AG04449 (cell line): ENCODE results near the gene TTL.
"Not testable (repeated sequence)": the region's sequence is repeated elsewhere in the genome, so short reads cannot be mapped to it uniquely, and the experiment has no call there.

Source experiments
- CTCF ChIA-PET: fragments of 350-600 bp; formaldehyde crosslinking; extraction: SDS; loops from one replicate; lab custom pipeline; 2021; ENCODE audit warnings: antibody characterized with exemption; lab: Yijun Ruan, JAX
- POLR2A ChIA-PET: fragments of 400-600, 350-600 bp; formaldehyde crosslinking; extraction: SDS; loops from one replicate; lab custom pipeline; 2020; ENCODE audit warnings: antibody characterized with exemption, inconsistent platforms; lab: Yijun Ruan, JAX
- DNase-seq: peaks from one replicate; pipeline ENCODE4 v3.0.0-alpha.2; 2010; ENCODE audit warnings: low read depth, low spot score
- H3K4me3 ChIP-seq: 2 replicates; pipeline ENCODE4 v1.5.1; 2011; ENCODE audit warnings: low read depth, mild to moderate bottlenecking, control low read depth, low read length
- CTCF ChIP-seq: IDR thresholded peaks from one replicate; pipeline ENCODE4 v1.5.1; 2011; ENCODE audit warnings: mild to moderate bottlenecking, moderate library complexity, low read length, control low read depth, inconsistent platforms; ENCODE audit not compliant: insufficient read depth; ENCODE audit errors: missing control alignments

Gene TTL

GRCh38 chr2:112481528-112482233 lies at the start of gene TTL:
TSS of gene TTL (plus strand) at chr2:112482156. CDS start at chr2:112482345, 189 bp downstream.
- POLR2A ChIA-PET: no interaction called here
- CTCF ChIA-PET: interaction anchor here (1.3 to 3.4 kb wide), 12 partner anchors 8 to 292 kb away, joined by 3 to 21 read pairs (median 6); no protein-coding TSS in a partner anchor
- no peak for TF ChIP-seq CTCF

GRCh38 chr2:112432390-112432734 lies 49.6 kb upstream of the TTL start:
- CTCF ChIA-PET: interaction anchor here (1.1 to 1.6 kb wide), 3 partner anchors 168 to 310 kb away, joined by 3 to 7 read pairs (median 3); no protein-coding TSS in a partner anchor
- POLR2A ChIA-PET, DNase-seq: not testable (repeated sequence)
- H3K4me3 ChIP-seq: peak overlapping the region; percentile 43

More at GRCh38 chr2:112481528-112482233, at the start of gene TTL:
- DNase-seq: no peak
- peak within 1 kb of the TSS; percentile 83 for H3K4me3 ChIP-seq

- CTCF ChIA-PET: interaction anchor here (0.6 to 2.9 kb wide), 5 partner anchors 61 to 311 kb away, joined by 3 to 20 read pairs (median 7); no protein-coding TSS in a partner anchor
- POLR2A ChIA-PET, DNase-seq: not testable (repeated sequence)
- H3K4me3 ChIP-seq: peak overlapping the region; percentile 44
Measured at GRCh38 chr2:112432735-112433479, 49.0 kb upstream of the TTL start.

DNA sequence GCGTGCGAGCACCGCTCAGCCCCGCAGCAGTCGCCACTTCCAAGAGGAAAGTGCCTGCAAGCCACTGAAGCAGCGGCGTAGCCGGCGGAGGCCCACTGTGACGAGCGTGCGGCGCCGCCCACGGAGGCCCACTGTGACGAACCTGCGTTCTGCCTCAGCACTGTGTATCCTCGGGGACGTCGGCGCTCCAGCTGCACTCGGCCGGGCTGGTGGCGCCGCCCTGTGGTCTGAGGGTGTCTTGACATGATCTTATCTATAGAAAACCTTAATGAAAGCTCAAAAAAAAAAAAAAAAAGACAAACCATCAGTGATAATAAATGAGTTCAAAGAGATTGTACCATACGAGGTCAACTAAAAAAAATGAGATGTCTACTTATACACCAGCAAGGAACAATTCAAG lies 48.5 kb upstream of the TTL start, which contains the start of gene RGPD8:
Gene RGPD8 (minus strand): TSS at position 166 of the 400 bp plus-strand sequence. CDS start 192 bp downstream, outside the sequence.
- POLR2A ChIA-PET: not testable (repeated sequence)
- CTCF ChIA-PET: interaction anchor here (0.6 to 2.9 kb wide), 6 partner anchors 28 to 312 kb away, joined by 3 to 20 read pairs (median 4); partner anchors contain the start of gene ZC3H8
- peak; percentile 61 for TF ChIP-seq CTCF
- DNase-seq: peak; percentile 38
- peak within 1 kb of the TSS; percentile 44 for H3K4me3 ChIP-seq

GRCh38 chr2:112433932-112434730 lies 47.8 kb upstream of the TTL start:
- no peak for DNase-seq
- no peak overlapping the region for H3K4me3 ChIP-seq
- ChIA-PET CTCF (interaction anchor here (0.6 to 2.9 kb wide), 6 partner anchors 28 to 313 kb away, joined by 3 to 20 read pairs (median 4); partner anchors contain the start of gene ZC3H8), POLR2A (no interaction called here)
- TF ChIP-seq CTCF: no peak

GRCh38 chr2:112434890-112435715 lies 46.9 kb upstream of the TTL start:
- H3K4me3 ChIP-seq, POLR2A ChIA-PET: not testable (repeated sequence)
- CTCF ChIA-PET: interaction anchor here (1.1 to 2.9 kb wide), 3 partner anchors 175 to 314 kb away, joined by 3 to 20 read pairs (median 17); no protein-coding TSS in a partner anchor

GRCh38 chr2:112435716-112436431 lies 46.1 kb upstream of the TTL start:
- DNase-seq, POLR2A ChIA-PET, H3K4me3 ChIP-seq: not testable (repeated sequence)
- CTCF ChIA-PET: interaction anchor here (1.1 to 2.9 kb wide), 2 partner anchors 176 to 181 kb away, joined by 3 to 20 read pairs; no protein-coding TSS in a partner anchor

More at GRCh38 chr2:112434890-112435715, 46.9 kb upstream of the TTL start:
- not testable (repeated sequence) for DNase-seq

DNA sequence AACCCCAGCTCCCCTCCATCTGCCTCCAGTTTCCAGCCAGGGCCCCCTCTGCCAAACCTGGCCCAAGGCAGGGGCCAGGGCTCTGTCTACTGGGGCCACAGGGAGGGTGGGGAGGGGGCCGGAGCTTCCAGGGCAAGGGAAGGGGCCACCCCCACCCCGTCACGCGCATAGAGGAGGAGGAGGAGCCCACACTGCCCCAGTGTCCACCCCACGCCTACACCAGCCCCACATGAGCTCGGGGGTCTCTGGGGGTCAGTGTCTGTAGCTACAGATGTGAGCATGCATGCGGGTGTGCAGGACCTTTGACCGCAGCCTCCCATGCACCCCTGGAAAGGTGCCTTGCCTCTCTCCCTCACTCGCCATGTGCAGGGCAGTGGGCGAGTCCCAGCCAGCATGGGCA lies 45.0 kb upstream of the TTL start:
- POLR2A ChIA-PET, H3K4me3 ChIP-seq, DNase-seq, CTCF ChIA-PET: not testable (repeated sequence)

- DNase-seq, POLR2A ChIA-PET, H3K4me3 ChIP-seq, CTCF ChIA-PET: not testable (repeated sequence)
Measured at GRCh38 chr2:112437405-112437831, 44.5 kb upstream of the TTL start.

- CTCF ChIA-PET, DNase-seq, POLR2A ChIA-PET, H3K4me3 ChIP-seq: not testable (repeated sequence)
Measured at GRCh38 chr2:112438603-112439261, 43.2 kb upstream of the TTL start.
